Spleen (tissue), 7 donors: Measurements from ENCODE around the gene CACNA1H.

ENCODE experiments used
- CTCF ChIP-seq, 11 experiments: fragments of 200-600 bp in 7 of 11; fragments of 450-650 bp in 4 of 11; sonication (generic) in 4 of 11; IDR thresholded peaks in 8 of 11; conservative IDR thresholded peaks in 3 of 11; 1 replicate in 7 of 11; 2 replicates in 4 of 11; pipeline versions ENCODE4 v1.4.0 to v1.8.0; 2016 to 2021; ENCODE audit warnings: antibody characterized with exemption in 11 of 11, inconsistent platforms in 4 of 11, mild to moderate bottlenecking in 1 of 11
- POLR2A ChIP-seq, 3 donors: fragments of 450-650 bp; IDR thresholded peaks; one replicate each; pipeline ENCODE4 v1.5.1; 2017; ENCODE audit warnings: antibody characterized with exemption in 3 of 3, mild to moderate bottlenecking in 1 of 3
- POLR2AphosphoS5 ChIP-seq, 3 donors: sonication (generic); formaldehyde crosslinking; IDR thresholded peaks; one replicate each; pipeline ENCODE4 v1.5.1; 2017; ENCODE audit warnings: antibody characterized with exemption in 3 of 3
- donor health status: DM: no; HTN: no; CAD: no; lungs with moderate emphysema.
- donor health status: DM: no; HTN: no; CAD: no.
- donor health status: DM: no; HTN: no; CAD: no.

- TF ChIP-seq CTCF (IDR thresholded peaks at IDR 0.05 in 8 of 11, conservative IDR thresholded peaks at IDR 0.05 in 3 of 11) (no peak), POLR2A (IDR thresholded peaks at IDR 0.05) (no peak), POLR2AphosphoS5 (IDR thresholded peaks at IDR 0.05) (no peak)
These were observed 36.2 kb upstream of the CACNA1H start for GRCh38 chr16:1116693-1117077.
